ENCODE results near the gene C10orf105.

DNA sequence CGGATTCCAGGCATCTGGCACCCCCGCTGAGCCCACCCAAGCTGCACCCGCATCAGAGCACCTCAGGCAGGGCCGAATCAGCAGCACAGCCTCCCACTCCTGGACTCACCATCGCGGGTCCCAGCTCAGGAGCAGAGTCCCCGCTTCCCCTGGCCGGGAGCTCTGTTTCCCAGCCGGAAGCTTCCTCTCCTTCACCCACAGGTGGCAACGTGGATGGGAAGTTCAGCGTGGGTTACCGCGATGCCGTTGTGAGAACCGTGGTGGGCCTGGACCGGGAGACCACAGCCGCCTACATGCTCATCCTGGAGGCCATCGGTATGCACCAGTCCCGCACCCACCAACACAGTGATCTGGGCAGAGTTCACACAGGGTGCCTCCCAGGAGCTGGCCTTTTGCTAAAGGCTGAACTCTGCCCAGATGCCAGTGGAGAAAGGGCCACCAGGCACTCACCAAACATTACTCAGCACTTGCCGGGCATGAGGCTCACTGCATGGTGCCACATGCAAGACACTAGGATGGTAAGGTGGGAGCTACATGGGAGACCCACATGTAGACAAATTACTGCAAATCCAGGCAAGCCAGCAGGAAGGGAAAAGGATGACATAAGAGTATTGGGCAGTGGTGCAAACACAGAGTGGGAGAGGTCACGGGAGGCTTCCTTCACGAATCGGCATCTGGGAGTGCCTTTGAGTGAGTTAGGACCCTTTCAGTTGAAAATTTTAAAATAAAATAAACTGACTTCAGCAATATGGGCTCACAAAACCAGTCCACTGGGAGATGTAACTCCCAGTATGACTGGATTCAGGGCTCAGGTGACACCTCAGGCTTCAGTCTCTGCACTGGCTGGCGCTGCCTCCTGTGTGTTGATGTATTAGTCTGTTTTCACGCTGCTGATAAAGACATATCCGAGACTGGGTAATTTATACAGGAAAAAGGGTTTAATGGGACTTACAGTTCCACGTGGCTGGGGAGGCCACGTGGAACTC is 10.4 kb downstream of the C10orf105 start:
- TF ChIP-seq, protein P1, sequence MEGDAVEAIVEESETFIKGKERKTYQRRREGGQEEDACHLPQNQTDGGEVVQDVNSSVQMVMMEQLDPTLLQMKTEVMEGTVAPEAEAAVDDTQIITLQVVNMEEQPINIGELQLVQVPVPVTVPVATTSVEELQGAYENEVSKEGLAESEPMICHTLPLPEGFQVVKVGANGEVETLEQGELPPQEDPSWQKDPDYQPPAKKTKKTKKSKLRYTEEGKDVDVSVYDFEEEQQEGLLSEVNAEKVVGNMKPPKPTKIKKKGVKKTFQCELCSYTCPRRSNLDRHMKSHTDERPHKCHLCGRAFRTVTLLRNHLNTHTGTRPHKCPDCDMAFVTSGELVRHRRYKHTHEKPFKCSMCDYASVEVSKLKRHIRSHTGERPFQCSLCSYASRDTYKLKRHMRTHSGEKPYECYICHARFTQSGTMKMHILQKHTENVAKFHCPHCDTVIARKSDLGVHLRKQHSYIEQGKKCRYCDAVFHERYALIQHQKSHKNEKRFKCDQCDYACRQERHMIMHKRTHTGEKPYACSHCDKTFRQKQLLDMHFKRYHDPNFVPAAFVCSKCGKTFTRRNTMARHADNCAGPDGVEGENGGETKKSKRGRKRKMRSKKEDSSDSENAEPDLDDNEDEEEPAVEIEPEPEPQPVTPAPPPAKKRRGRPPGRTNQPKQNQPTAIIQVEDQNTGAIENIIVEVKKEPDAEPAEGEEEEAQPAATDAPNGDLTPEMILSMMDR (conservative IDR thresholded peaks at IDR 0.05; ENCODE audit: low read depth, low read length) = no peak
- TF ChIP-seq EZH2 (IDR thresholded peaks at IDR 0.05; ENCODE audit: low read length, unreplicated experiment) = no peak
- no peak for TF ChIP-seq EZH2phosphoT487 (IDR thresholded peaks at IDR 0.05; ENCODE audit: borderline replicate concordance, low read length)

Data from PC-3 (cell line).